ENCODE measurements around the gene NAGLU.
"Not testable (repeated sequence)": the region's sequence is repeated elsewhere in the genome, so short reads cannot be mapped to it uniquely, and the experiment has no call there.

DNA sequence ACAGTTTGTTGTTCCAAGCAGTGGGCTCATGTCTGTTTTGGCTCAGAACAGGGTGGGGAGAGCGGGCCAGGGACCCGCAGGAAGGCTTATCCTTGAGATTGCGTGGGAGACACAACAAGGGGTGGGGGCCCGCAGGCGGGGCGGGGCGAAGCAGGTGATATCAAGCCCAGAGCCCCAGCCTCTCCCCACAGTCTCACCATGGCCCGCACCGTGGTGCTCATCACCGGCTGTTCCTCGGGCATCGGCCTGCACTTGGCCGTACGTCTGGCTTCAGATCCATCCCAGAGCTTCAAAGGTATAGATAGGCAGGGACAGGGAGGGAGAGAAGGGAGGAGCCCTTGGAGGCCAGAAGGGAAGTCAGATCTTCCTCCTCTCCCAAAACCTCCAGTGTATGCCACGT, 16.7 kb downstream of the NAGLU start, which contains the start of gene HSD17B1:
- TF ChIP-seq POLR2AphosphoS5 (IDR thresholded peaks at IDR 0.05; ENCODE audit: borderline replicate concordance, low read depth, low read length); EZH2 (IDR thresholded peaks at IDR 0.05): not testable (repeated sequence)
